Measurements from ENCODE around the gene GAMT. TPM values are rescaled to one million over a fixed set of nuclear protein-coding genes. Genes with fewer than 3 reads are reported as not detected.

The GAMT gene
- total RNA-seq, 1 donor from 2014 or later = 33.9 TPM

GRCh38 chr19:1365319-1366269 lies 35.7 kb downstream of the GAMT start:
- intact Hi-C loops (cut with micrococcal nuclease) = no loop called here
- no peaks in the 10 kb centered on the region for H3K27me3 Mint-ChIP-seq (ENCODE audit: low read depth)
- no peaks in the 10 kb centered on the region for H3K9me3 Mint-ChIP-seq
- no peak overlapping the region for H3K27ac Mint-ChIP-seq
- no peak for DNase-seq (ENCODE audit: low spot score)
- H3K36me3 Mint-ChIP-seq (ENCODE audit: low read depth) = peaks cover 27% of the 10 kb centered on the region
- peaks cover 20% of the 10 kb centered on the region for H3K4me1 Mint-ChIP-seq (ENCODE audit: low read depth)
- no peak overlapping the region for H3K4me3 Mint-ChIP-seq (ENCODE audit: low read depth)

- intact Hi-C loops (cut with micrococcal nuclease) = loop anchor here (5.0 kb wide), 1 partner anchor 82 kb away; no protein-coding TSS in a partner anchor
- H3K9me3 Mint-ChIP-seq = no peaks in the 10 kb centered on the region
- H3K27me3 Mint-ChIP-seq (ENCODE audit: low read depth) = no peaks in the 10 kb centered on the region
- H3K4me1 Mint-ChIP-seq (ENCODE audit: low read depth) = peaks cover 20% of the 10 kb centered on the region
- peak overlapping the region; percentile 39 for H3K4me3 Mint-ChIP-seq (ENCODE audit: low read depth)
- no peak for DNase-seq (ENCODE audit: low spot score)
- H3K27ac Mint-ChIP-seq = peak overlapping the region; percentile 67
- H3K36me3 Mint-ChIP-seq (ENCODE audit: low read depth) = peaks cover 37% of the 10 kb centered on the region
Measured at GRCh38 chr19:1364070-1364704, 37.2 kb downstream of the GAMT start.

DNA sequence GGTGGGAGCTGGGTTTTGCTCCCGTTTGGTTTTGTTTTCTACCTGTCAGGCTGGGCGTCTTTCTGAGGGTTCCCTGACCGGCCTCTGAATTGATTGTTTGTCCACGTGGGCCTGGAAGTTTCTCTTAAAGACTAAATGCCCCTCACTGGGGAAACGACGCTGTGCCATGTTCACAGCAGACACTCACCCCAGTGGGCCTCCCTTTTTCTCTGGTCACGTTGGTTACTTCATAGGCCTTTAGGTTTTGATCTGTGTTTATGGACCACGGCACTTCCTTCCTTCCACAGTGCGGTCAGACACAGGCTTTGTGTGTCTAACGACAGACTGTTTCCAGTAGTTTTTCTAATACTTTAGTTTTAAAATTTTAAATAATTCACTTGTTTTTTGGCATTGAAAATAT lies 37.7 kb downstream of the GAMT start:
- H3K4me1 Mint-ChIP-seq (ENCODE audit: low read depth) = peaks cover 20% of the 10 kb centered on the region
- H3K27ac Mint-ChIP-seq = no peak overlapping the region
- H3K27me3 Mint-ChIP-seq (ENCODE audit: low read depth) = no peaks in the 10 kb centered on the region
- intact Hi-C loops (cut with micrococcal nuclease) = loop anchor here (5.0 kb wide), 1 partner anchor 81 kb away; no protein-coding TSS in a partner anchor
- H3K9me3 Mint-ChIP-seq = no peaks in the 10 kb centered on the region
- peak overlapping the region; percentile 17 for H3K4me3 Mint-ChIP-seq (ENCODE audit: low read depth)
- no peak for DNase-seq (ENCODE audit: low spot score)
- peaks cover 43% of the 10 kb centered on the region for H3K36me3 Mint-ChIP-seq (ENCODE audit: low read depth)

DNA sequence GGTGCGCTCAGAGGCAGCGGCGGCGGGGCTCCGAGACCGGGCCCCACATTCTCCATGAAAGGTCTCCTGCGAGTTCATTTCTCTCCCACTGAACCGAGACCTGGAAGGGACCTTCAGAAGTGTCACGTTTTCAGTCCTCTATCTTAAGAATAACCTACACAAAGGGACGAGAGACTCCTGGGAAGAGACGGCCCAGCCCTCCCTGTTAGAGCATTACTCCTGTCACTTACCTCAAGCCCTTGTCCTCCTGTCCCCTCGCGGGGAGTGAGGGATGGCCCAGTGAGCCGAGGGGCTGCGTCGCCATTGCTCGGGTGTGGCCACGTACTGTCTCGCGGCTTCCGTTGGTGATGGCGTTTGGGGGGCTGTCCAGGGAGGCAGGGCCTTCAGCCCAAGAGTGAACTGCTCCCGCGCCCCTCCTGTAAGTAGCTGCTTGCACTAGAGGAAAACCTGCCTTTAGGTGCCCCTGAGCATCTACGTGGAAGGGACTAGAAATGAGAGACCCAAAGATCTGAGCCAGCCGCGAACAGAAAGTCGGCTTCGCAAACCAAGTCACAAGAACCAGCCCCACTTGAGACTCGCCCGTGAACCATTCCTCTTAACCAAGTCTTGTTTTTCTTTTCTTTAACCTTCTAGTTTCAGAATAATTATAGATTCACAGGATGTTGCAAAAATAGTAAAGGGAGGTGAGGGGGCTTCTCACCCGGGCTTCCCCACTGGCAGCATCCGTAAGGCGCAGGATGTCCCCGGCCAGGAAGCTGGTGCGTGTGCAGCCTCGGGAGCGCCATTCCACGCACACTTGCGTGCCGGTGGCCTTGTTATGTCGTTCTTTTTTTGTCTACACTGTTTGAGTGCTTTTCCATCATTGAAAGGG lies 38.7 kb downstream of the GAMT start:
- Mint-ChIP-seq H3K9me3 (no peaks in the 10 kb centered on the region), H3K4me1 (ENCODE audit: low read depth) (peaks cover 20% of the 10 kb centered on the region), H3K27me3 (ENCODE audit: low read depth) (no peaks in the 10 kb centered on the region), H3K36me3 (ENCODE audit: low read depth) (peaks cover 52% of the 10 kb centered on the region), H3K4me3 (ENCODE audit: low read depth) (no peak overlapping the region), H3K27ac (no peak overlapping the region)
- DNase-seq (ENCODE audit: low spot score) = no peak
- intact Hi-C loops (cut with micrococcal nuclease) = loop anchor here (5.0 kb wide), 1 partner anchor 80 kb away; no protein-coding TSS in a partner anchor

DNA sequence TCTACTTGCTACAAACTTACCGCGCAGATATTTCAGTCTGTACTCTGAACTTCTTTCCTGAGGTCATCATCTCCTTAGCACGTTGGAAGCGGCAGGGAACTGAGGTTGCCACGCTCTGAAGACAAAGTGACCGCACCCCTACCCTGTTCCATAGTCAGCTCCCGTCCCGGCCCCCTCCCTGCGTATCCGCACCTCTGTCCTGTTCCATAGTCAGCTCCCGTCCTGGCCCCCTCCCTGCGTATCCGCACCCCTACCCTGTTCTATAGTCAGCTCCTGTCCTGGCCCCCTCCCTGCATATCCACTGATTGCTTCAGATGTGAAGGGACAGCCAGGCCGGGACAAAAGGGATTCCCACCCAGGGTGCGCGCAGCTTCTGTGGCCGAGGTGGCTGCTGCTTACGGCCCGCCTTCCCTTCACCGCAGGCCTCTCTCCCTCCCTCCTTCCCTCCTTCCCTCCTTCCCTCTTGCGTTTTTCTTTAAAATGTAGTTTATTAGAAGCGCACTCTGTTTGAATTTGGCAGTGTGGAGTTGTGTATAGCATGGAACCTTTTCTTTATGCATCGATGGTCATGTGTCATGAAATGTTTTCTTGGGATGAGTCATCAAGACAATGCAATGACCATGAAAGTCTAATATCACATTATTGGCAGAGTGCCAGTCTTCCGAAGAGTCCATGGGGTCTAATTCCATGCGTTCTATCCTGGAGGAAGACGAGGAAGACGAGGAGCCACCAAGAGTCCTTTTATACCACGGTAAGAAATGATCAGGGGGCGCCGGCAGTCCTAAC lies 39.5 kb downstream of the GAMT start:
- peaks cover 22% of the 10 kb centered on the region for H3K4me1 Mint-ChIP-seq (ENCODE audit: low read depth)
- H3K27me3 Mint-ChIP-seq (ENCODE audit: low read depth) = no peaks in the 10 kb centered on the region
- DNase-seq (ENCODE audit: low spot score) = no peak
- H3K9me3 Mint-ChIP-seq = no peaks in the 10 kb centered on the region
- H3K27ac Mint-ChIP-seq = no peak overlapping the region
- H3K4me3 Mint-ChIP-seq (ENCODE audit: low read depth) = no peak overlapping the region
- H3K36me3 Mint-ChIP-seq (ENCODE audit: low read depth) = peaks cover 56% of the 10 kb centered on the region
- intact Hi-C loops (cut with micrococcal nuclease) = loop anchor here (5.0 kb wide), 1 partner anchor 79 kb away; no protein-coding TSS in a partner anchor

DNA sequence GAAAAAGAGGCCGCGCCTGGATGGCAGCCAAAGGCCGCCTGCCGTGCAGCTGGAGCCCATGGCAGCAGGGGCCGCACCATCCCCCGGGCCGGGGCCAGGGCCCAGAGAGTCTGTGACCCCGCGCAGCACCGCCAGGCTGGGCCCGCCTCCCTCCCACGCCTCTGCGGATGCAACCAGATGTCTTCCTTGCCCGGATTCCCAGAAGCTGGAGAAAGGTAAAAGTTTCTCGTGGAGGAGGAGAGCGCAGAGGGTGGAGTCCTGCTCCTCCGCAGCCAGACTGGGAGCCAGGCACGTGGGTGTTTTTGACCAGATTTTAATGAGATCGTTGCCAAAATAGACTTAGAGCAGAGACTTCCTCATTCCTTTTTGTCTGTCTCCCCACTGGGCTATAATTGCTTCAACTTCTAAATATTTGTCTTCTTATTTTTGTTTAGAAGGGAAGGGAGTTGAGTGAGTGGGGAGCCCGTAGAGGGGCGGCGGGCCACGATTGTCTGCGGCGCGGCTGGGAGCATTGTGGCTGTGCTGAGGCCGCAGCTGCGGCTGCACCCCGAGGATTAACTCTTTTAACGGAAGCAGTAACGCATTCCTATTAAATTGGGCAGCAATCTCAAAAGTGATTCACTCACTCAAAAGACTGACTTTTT lies 40.4 kb downstream of the GAMT start:
- Mint-ChIP-seq H3K36me3 (ENCODE audit: low read depth) (peaks cover 56% of the 10 kb centered on the region), H3K27me3 (ENCODE audit: low read depth) (no peaks in the 10 kb centered on the region), H3K4me3 (ENCODE audit: low read depth) (no peak overlapping the region), H3K27ac (no peak overlapping the region), H3K9me3 (no peaks in the 10 kb centered on the region), H3K4me1 (ENCODE audit: low read depth) (peaks cover 24% of the 10 kb centered on the region)
- intact Hi-C loops (cut with micrococcal nuclease) = loop anchor here (5.0 kb wide), 1 partner anchor 79 kb away; no protein-coding TSS in a partner anchor
- DNase-seq (ENCODE audit: low spot score) = no peak

DNA sequence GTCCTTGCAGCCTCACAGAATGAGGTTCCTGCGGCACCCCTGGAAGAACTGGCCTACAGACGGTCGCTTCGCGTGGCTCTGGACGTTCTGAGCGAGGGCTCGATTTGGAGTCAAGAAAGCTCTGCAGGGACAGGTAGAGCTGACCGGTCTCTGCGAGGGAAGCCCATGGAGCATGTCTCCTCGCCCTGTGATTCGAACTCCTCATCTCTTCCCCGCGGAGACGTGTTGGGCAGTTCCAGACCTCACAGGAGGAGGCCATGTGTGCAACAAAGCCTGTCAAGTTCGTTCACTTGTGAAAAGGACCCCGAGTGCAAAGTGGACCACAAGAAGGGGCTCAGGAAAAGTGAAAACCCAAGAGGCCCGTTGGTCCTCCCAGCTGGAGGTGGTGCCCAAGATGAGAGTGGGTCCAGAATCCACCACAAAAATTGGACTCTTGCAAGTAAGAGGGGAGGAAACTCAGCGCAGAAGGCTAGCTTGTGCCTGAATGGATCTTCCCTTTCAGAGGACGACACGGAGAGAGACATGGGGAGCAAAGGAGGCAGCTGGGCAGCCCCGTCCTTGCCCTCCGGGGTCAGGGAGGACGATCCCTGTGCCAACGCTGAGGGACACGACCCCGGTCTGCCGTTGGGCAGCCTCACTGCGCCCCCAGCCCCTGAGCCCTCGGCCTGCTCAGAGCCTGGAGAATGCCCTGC lies 41.1 kb downstream of the GAMT start:
- no peak overlapping the region for H3K4me3 Mint-ChIP-seq (ENCODE audit: low read depth)
- DNase-seq (ENCODE audit: low spot score) = no peak
- H3K27me3 Mint-ChIP-seq (ENCODE audit: low read depth) = no peaks in the 10 kb centered on the region
- H3K9me3 Mint-ChIP-seq = no peaks in the 10 kb centered on the region
- no peak overlapping the region for H3K27ac Mint-ChIP-seq
- intact Hi-C loops (cut with micrococcal nuclease) = loop anchor here (5.0 kb wide), 1 partner anchor 78 kb away; no protein-coding TSS in a partner anchor
- H3K4me1 Mint-ChIP-seq (ENCODE audit: low read depth) = peaks cover 29% of the 10 kb centered on the region
- peaks cover 57% of the 10 kb centered on the region for H3K36me3 Mint-ChIP-seq (ENCODE audit: low read depth)

DNA sequence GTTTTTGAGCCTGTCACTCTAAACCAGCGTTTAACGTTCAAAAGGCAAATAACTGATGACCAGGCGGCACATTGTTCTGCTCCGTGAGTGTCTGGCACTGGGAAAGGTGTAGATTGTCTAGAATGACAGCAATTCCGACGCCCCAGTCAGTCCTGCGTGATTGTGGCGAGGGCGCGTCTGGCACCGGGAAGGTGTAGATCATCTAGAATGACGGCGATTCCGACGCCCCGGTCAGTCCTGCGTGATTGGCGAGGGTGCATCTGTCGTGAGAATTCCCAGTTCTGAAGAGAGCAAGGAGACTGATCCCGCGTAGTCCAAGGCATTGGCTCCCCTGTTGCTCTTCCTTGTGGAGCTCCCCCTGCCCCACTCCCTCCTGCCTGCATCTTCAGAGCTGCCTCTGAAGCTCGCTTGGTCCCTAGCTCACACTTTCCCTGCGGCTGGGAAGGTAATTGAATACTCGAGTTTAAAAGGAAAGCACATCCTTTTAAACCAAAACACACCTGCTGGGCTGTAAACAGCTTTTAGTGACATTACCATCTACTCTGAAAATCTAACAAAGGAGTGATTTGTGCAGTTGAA lies 43.7 kb downstream of the GAMT start:
- Mint-ChIP-seq H3K27ac (no peak overlapping the region), H3K4me1 (ENCODE audit: low read depth) (peaks cover 13% of the 10 kb centered on the region), H3K4me3 (ENCODE audit: low read depth) (no peak overlapping the region), H3K36me3 (ENCODE audit: low read depth) (peaks cover 47% of the 10 kb centered on the region), H3K27me3 (ENCODE audit: low read depth) (no peaks in the 10 kb centered on the region), H3K9me3 (no peaks in the 10 kb centered on the region)
- intact Hi-C loops (cut with micrococcal nuclease) = no loop called here
- DNase-seq (ENCODE audit: low spot score) = no peak

DNA sequence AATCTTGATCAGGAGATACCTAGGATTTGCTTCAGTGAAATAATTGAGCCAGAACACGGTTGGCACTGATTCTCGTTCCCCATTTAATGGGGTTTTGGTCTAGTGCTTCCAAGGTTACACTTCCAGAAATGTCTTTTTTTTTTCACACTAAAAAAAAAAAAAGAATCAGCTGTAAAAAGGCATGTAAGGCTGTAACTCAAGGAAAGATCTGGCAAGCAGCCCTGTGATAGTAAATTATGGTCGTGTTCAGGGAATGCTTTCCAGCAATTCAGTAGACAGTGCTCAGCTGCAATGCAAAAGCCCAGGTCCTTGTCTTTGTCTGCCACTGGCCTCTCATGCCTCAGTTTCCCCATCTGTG lies 44.9 kb downstream of the GAMT start:
- DNase-seq (ENCODE audit: low spot score) = no peak
- Mint-ChIP-seq H3K4me3 (ENCODE audit: low read depth) (peak overlapping the region; percentile 96), H3K27ac (no peak overlapping the region), H3K36me3 (ENCODE audit: low read depth) (peaks cover 39% of the 10 kb centered on the region), H3K27me3 (ENCODE audit: low read depth) (no peaks in the 10 kb centered on the region), H3K9me3 (no peaks in the 10 kb centered on the region), H3K4me1 (ENCODE audit: low read depth) (peaks cover 9% of the 10 kb centered on the region)
- intact Hi-C loops (cut with micrococcal nuclease) = no loop called here

DNA sequence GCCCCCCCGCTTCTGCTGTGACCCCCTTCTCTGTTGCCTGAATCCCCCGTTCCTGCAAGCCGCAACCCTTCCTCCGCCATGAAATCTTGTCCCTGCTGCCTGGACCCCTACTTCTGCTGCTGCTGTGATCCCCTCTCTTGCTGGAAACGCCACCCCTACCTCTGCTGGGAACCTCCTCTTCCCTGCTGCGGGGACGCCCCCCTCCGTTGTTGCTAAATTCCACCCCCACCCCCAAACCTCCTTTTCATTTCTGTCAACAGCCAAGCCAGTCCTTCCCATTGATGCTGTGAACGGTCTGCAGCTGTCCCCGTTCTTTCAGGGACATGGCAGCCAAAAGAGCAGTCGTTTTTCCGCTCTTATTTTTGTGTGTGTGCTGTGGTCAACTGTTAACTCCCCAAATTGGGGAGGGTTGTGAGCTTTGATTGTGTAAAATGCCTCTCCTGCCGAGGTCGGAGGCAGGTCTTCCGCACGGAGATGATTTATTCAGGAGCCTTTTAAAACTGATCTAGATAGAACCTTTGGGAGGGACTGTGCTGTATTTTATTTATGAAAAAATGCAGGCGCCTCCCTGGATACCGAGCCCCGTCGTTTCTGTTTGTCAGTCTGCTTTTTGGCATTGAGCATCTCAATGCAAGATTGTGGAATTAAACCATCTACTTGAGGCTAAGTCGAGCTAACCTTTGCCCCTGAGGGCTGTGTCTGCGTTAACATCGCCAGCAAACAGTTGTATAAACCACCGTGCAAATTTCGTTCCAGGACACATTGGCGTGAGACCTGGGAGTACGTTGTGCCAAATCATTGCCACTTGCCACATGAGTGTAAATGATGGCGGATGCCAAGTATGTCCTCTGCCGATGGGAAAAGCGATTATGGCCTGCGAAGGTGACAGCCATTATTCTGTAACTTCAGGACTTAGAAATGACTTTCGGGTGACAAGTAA lies 45.5 kb downstream of the GAMT start:
- DNase-seq (ENCODE audit: low spot score) = no peak
- H3K36me3 Mint-ChIP-seq (ENCODE audit: low read depth) = peaks cover 39% of the 10 kb centered on the region
- intact Hi-C loops (cut with micrococcal nuclease) = no loop called here
- no peaks in the 10 kb centered on the region for H3K9me3 Mint-ChIP-seq
- H3K27me3 Mint-ChIP-seq (ENCODE audit: low read depth) = no peaks in the 10 kb centered on the region
- peak overlapping the region; percentile 96 for H3K4me3 Mint-ChIP-seq (ENCODE audit: low read depth)
- H3K4me1 Mint-ChIP-seq (ENCODE audit: low read depth) = peaks cover 9% of the 10 kb centered on the region
- peak overlapping the region; percentile 79 for H3K27ac Mint-ChIP-seq

All from activated T-helper 2 cell treated with anti-CD3 and anti-CD28 coated beads, Interferon-gamma antibody, Interleukin-2, Interleukin-4, amounts not matched to agents 10 μg/mL and 5 μg/mL and 100 μg/mL, durations not matched to agents 14 hours and 24 hours and 36 hours (primary cell).